ENCODE results near the gene ACTR3C. TPM values are rescaled to one million over a fixed set of nuclear protein-coding genes. Genes with fewer than 3 reads are reported as not detected.

Gene ACTR3C
- polyA plus RNA-seq, 1 of the 3 experiments (the other 2 are of a cell fraction) = 0.35 TPM

DNA sequence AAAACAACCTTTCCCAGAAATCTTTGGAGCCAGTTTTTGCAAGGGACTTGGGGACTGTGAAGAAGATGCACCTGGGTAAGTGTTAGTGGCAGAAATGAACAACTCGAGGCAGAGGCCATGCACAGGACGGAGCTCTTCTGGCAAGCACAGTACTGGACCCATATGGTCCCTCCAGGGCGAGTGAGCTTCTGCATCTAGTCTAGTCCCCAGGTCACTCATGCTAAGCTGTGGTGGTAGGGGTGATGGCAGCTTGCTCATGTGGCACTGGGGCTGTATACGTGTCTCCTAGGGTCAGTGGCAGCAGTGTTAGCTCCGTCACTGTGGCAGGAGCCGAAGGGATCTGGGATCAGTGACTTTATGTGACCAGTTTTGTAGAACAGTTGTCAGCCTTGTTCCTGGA lies 9.5 kb downstream of the ACTR3C start:
- Histone ChIP-seq H4K20me1 (ENCODE audit: insufficient read depth) (no peaks in the 10 kb centered on the region), H3K36me3 (replicated peaks in 1 of 2; ENCODE audit: control insufficient read depth in 1 of 2, insufficient read depth in 2 of 2, low read length in 1 of 2) (no peaks in the 10 kb centered on the region), H3K27ac (ENCODE audit: low read depth in 2 of 2, low read length in 1 of 2) (no peak overlapping the region), H3K79me2 (ENCODE audit: insufficient read depth) (no peaks in the 10 kb centered on the region), H3K9ac (no peak overlapping the region), H3K4me2 (no peak overlapping the region), H3K9me2 (no peaks in the 10 kb centered on the region), H2AFZ (ENCODE audit: low read depth) (no peak overlapping the region), H3F3A (replicated peaks; ENCODE audit: insufficient read depth) (no peaks in the 10 kb centered on the region), H3K4me1 (ENCODE audit: control insufficient read depth in 1 of 2, insufficient read depth in 2 of 2, low read depth in 1 of 2, low read length in 1 of 2) (no peaks in the 10 kb centered on the region), H3K9me3 (no peaks in the 10 kb centered on the region), H3K27me3 (ENCODE audit: insufficient read depth) (no peaks in the 10 kb centered on the region; the same call in 1 of the 2 replicates), H3K4me3 (ENCODE audit: low read depth in 2 of 2, low read length in 1 of 2) (no peak overlapping the region)
- WGBS (ENCODE audit: low lambda C conversion rate) = 73% methylated on average over 6 of the region's 6 CpGs
- TF ChIP-seq RCOR1 (IDR thresholded peaks at IDR 0.05; ENCODE audit: low read length) = no peak
- TF ChIP-seq RXRA (IDR thresholded peaks at IDR 0.05; ENCODE audit: borderline replicate concordance, low read depth) = no peak
- TF ChIP-seq, protein P1, sequence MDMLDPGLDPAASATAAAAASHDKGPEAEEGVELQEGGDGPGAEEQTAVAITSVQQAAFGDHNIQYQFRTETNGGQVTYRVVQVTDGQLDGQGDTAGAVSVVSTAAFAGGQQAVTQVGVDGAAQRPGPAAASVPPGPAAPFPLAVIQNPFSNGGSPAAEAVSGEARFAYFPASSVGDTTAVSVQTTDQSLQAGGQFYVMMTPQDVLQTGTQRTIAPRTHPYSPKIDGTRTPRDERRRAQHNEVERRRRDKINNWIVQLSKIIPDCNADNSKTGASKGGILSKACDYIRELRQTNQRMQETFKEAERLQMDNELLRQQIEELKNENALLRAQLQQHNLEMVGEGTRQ (IDR thresholded peaks at IDR 0.05; ENCODE audit: borderline replicate concordance, low read depth, low read length) = no peak
- TF ChIP-seq TEAD4 (IDR thresholded peaks at IDR 0.05; ENCODE audit: borderline replicate concordance, insufficient read depth) = no peak
- TF ChIP-seq POLR2AphosphoS5 (IDR thresholded peaks at IDR 0.05; ENCODE audit: low read depth, low read length) = no peak
- no peak for TF ChIP-seq SMC3 (IDR thresholded peaks at IDR 0.05; ENCODE audit: low read depth, low read length)
- TF ChIP-seq, protein P2, sequence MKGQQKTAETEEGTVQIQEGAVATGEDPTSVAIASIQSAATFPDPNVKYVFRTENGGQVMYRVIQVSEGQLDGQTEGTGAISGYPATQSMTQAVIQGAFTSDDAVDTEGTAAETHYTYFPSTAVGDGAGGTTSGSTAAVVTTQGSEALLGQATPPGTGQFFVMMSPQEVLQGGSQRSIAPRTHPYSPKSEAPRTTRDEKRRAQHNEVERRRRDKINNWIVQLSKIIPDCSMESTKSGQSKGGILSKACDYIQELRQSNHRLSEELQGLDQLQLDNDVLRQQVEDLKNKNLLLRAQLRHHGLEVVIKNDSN (IDR thresholded peaks at IDR 0.05; ENCODE audit: borderline replicate concordance, low read depth) = no peak
- TF ChIP-seq, protein P3, sequence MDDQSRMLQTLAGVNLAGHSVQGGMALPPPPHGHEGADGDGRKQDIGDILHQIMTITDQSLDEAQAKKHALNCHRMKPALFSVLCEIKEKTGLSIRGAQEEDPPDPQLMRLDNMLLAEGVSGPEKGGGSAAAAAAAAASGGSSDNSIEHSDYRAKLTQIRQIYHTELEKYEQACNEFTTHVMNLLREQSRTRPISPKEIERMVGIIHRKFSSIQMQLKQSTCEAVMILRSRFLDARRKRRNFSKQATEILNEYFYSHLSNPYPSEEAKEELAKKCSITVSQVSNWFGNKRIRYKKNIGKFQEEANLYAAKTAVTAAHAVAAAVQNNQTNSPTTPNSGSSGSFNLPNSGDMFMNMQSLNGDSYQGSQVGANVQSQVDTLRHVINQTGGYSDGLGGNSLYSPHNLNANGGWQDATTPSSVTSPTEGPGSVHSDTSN (IDR thresholded peaks at IDR 0.05) = no peak
- no peak for TF ChIP-seq SIN3A (IDR thresholded peaks at IDR 0.05; ENCODE audit: borderline replicate concordance, low read depth, low read length)
- no peak for TF ChIP-seq ELF1 (IDR thresholded peaks at IDR 0.05)
- no peak for TF ChIP-seq JUND (IDR thresholded peaks at IDR 0.05)
- TF ChIP-seq, protein P4, sequence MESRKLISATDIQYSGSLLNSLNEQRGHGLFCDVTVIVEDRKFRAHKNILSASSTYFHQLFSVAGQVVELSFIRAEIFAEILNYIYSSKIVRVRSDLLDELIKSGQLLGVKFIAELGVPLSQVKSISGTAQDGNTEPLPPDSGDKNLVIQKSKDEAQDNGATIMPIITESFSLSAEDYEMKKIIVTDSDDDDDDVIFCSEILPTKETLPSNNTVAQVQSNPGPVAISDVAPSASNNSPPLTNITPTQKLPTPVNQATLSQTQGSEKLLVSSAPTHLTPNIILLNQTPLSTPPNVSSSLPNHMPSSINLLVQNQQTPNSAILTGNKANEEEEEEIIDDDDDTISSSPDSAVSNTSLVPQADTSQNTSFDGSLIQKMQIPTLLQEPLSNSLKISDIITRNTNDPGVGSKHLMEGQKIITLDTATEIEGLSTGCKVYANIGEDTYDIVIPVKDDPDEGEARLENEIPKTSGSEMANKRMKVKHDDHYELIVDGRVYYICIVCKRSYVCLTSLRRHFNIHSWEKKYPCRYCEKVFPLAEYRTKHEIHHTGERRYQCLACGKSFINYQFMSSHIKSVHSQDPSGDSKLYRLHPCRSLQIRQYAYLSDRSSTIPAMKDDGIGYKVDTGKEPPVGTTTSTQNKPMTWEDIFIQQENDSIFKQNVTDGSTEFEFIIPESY (IDR thresholded peaks at IDR 0.05; ENCODE audit: borderline replicate concordance, low read depth) = no peak
- TF ChIP-seq MEF2A (IDR thresholded peaks at IDR 0.05; ENCODE audit: borderline replicate concordance, low read depth) = no peak
- no peak for TF ChIP-seq TAF1 (IDR thresholded peaks at IDR 0.05; ENCODE audit: borderline replicate concordance, low read depth, low read length)
- TF ChIP-seq GATA2 (CRISPR knock-in tag; IDR thresholded peaks at IDR 0.05) = no peak
- TF ChIP-seq RAD21 (IDR thresholded peaks at IDR 0.05; ENCODE audit: low read length) = no peak
- no peak for TF ChIP-seq EZH2phosphoT487 (IDR thresholded peaks at IDR 0.05; ENCODE audit: borderline replicate concordance, low read depth)
- no peak for TF ChIP-seq FOXJ3 (CRISPR knock-in tag; IDR thresholded peaks at IDR 0.05)
- TF ChIP-seq FOXM1 (IDR thresholded peaks at IDR 0.05; ENCODE audit: low read depth) = no peak
- no peak for DNase-seq
- POLR2A ChIA-PET = interaction anchor here (0.6 kb wide), 1 partner anchor 666 kb away, joined by 3 read pairs; no protein-coding TSS in a partner anchor
- CTCF ChIA-PET = interaction anchor here (0.5 to 1.2 kb wide), 3 partner anchors 9 to 739 kb away, joined by 3 to 4 read pairs (median 3); partner anchors contain the start of genes ACTR3C and LRRC61
